PFSK-1 (cell line): ENCODE measurements around the gene KCNK10.

Experiments
- FOXP2 ChIP-seq: optimal IDR thresholded peaks from 2 replicates; pipeline ENCODE3; 2011; ENCODE audit warnings: borderline replicate concordance, control low read depth, inconsistent platforms; ENCODE audit not compliant: insufficient read depth; ENCODE audit errors: extremely low read length, extremely low read depth
- POLR2AphosphoS5 ChIP-seq: IDR thresholded peaks from 2 replicates; pipeline ENCODE4 v1.6.1; 2012; ENCODE audit warnings: low read depth, mild to moderate bottlenecking, control low read depth, low read length, moderate library complexity
- REST ChIP-seq, 2 experiments: IDR thresholded peaks; 2 replicates each; pipeline versions ENCODE4 v1.6.1 to v1.8.0; 2011 to 2012; ENCODE audit warnings: low read depth in 2 of 2, low read length in 2 of 2, control low read depth in 1 of 2, inconsistent platforms in 1 of 2, mild to moderate bottlenecking in 1 of 2, moderate library complexity in 1 of 2; ENCODE audit not compliant: insufficient read depth in 1 of 2
- SIN3A ChIP-seq: IDR thresholded peaks from 2 replicates; pipeline ENCODE4 v1.6.1; 2012; ENCODE audit warnings: mild to moderate bottlenecking, low read length, moderate library complexity, borderline replicate concordance; ENCODE audit not compliant: insufficient read depth
- TAF1 ChIP-seq: IDR thresholded peaks from 2 replicates; pipeline ENCODE4 v1.6.1; 2012; ENCODE audit warnings: low read length, control low read depth, borderline replicate concordance; ENCODE audit not compliant: insufficient read depth

The KCNK10 gene

GRCh38 chr14:88225721-88226120 is 97.3 kb downstream of the KCNK10 start:
- TF ChIP-seq POLR2AphosphoS5 = no peak
- no peak for TF ChIP-seq SIN3A

GRCh38 chr14:88218119-88218915 is 104.8 kb downstream of the KCNK10 start:
- TF ChIP-seq SIN3A (no peak), FOXP2 (no peak), POLR2AphosphoS5 (no peak), TAF1 (no peak), REST (IDR thresholded peaks at IDR 0.05; ENCODE audit: insufficient read depth in 1 of 2, low read depth in 2 of 2, low read length in 2 of 2) (no peak)

GRCh38 chr14:88212691-88213090 is 110.4 kb downstream of the KCNK10 start:
- TF ChIP-seq SIN3A (no peak), FOXP2 (no peak)

- TF ChIP-seq SIN3A (no peak), REST (IDR thresholded peaks at IDR 0.05; ENCODE audit: insufficient read depth in 1 of 2, low read depth in 2 of 2, low read length in 2 of 2) (no peak), TAF1 (no peak), FOXP2 (no peak), POLR2AphosphoS5 (no peak)
These were observed 112.6 kb downstream of the KCNK10 start for GRCh38 chr14:88210426-88210825.

- no peak for TF ChIP-seq TAF1
- no peak for TF ChIP-seq POLR2AphosphoS5
- no peak for TF ChIP-seq REST (IDR thresholded peaks at IDR 0.05; ENCODE audit: insufficient read depth in 1 of 2, low read depth in 2 of 2, low read length in 2 of 2)
- TF ChIP-seq SIN3A = no peak
- TF ChIP-seq FOXP2 = no peak
These were observed 113.8 kb downstream of the KCNK10 start for GRCh38 chr14:88209273-88209672.

GRCh38 chr14:88208858-88209257 is 114.2 kb downstream of the KCNK10 start:
- TF ChIP-seq FOXP2 (no peak), POLR2AphosphoS5 (no peak), TAF1 (no peak), REST (IDR thresholded peaks at IDR 0.05; ENCODE audit: insufficient read depth in 1 of 2, low read depth in 2 of 2, low read length in 2 of 2) (no peak), SIN3A (no peak)
